DMS 273 treated with DMSO at 0.1 percent for 48 hours (cell line): ENCODE results near the gene LRIF1.
"Not testable (repeated sequence)": the region's sequence is repeated elsewhere in the genome, so short reads cannot be mapped to it uniquely, and the experiment has no call there.

ENCODE experiments used
- DNase-seq: peaks from one replicate; lab custom pipeline; 2025; lab: John Stamatoyannopoulos, UW

LRIF1 gene

DNA sequence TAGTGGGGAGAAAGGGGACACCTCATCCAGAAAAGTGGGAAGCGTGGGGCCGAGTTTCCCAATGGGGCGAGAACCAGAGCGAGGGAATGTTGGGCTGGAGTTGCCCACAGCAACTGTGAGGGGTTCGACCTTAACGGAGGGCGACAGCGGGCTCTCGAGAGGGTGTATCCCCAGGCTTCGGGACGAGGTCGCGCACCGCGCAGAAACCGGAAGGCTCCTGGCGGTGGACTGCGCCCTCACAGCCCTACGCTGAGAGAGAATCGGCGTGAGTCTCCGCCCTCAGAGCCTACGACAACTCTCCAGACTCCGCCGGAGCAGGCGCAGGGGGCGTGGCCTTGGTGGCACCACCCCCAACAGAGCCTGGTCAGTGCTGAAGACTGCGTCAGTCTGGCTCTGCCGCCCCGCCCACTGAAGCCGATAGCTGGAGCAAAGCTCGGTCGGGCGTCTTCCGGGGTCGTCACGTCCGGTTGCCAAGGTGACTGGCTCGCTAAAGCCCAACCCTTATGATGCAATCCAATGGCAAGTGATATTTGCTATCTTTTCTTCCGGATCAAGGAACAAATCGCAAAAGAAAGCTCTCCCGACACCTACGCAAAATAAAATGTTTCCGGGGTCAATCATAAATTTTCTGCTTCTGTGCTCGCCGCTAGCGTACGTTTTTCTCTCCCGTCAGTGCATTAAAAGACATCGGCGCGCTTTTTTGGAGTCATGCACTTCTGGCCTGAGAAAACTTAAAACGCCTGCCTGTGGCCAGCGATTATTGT, at the start of gene LRIF1:
Gene LRIF1, minus strand, starts transcription at position 232 of the 764 bp plus-strand sequence. CDS start 234 bp downstream, outside the sequence.
- peak; percentile 91 for DNase-seq

GRCh38 chr1:111008031-111008430, 44.3 kb upstream of the LRIF1 start:
- DNase-seq: no peak

DNA sequence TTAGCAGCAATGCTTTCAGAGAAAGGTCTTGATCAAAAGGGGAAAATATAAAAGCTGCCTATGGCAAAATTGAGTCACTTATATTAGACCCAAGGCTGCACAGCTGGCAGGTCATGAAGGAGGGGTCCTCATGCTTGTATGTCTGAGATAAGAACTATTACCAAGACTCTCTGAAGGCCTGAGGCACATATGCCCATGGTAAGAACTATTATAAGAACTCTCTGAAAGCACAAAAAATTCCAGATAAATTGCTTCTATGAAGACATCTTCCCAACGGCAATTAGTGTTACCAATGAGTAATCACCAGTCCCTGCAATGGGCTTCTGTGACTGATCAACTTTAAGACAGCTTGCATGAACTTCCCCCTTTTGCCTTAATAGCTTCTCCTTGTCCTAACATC, 42.8 kb upstream of the LRIF1 start:
- no peak for DNase-seq

DNA sequence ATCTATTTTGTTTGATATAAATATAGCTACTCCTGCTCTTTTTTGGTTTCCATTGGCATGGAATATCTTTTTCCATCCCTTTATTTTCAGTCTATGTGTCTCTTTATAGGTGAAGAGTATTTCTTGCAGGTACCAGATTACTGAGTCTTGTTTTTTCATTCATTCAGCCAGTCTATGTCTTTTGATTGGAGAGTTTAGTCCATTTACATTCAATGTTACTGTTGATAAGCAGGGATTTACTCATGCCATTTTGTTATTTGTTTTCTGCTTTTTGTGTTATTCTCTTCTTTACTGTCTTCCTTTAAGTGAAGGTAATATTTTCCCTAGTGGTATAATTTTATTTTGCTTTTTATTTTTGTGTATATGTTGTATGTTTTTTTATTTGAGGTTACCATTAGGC, 35.9 kb upstream of the LRIF1 start:
- not testable (repeated sequence) for DNase-seq

- not testable (repeated sequence) for DNase-seq
Measured at GRCh38 chr1:110992329-110992728, 28.6 kb upstream of the LRIF1 start.

DNA sequence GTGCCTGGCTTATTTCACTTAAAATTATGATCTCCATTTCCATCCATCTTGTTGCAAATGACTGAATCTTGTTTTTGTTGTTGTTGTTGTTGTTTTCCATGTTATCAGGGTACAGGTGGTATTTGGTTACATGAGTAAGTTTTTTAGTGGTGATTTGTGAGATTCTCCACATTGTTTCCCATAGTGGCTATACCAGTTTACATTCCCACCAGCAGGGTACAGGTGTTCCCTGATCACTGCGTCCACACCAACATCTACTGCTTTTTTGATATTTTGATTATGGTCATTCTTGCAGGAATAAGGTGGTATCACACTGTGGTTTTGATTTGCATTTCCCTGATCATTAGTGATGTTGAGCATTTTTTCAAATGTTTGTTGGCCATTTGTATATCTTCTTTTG, 27.6 kb upstream of the LRIF1 start:
- not testable (repeated sequence) for DNase-seq

GRCh38 chr1:110990541-110990940, 26.8 kb upstream of the LRIF1 start:
- no peak for DNase-seq

GRCh38 chr1:110986407-110986891, 22.7 kb upstream of the LRIF1 start:
- DNase-seq: no peak

- DNase-seq: no peak
Measured at GRCh38 chr1:110982320-110982719, 18.6 kb upstream of the LRIF1 start.

GRCh38 chr1:110979154-110979553, 15.4 kb upstream of the LRIF1 start:
- DNase-seq: no peak

DNA sequence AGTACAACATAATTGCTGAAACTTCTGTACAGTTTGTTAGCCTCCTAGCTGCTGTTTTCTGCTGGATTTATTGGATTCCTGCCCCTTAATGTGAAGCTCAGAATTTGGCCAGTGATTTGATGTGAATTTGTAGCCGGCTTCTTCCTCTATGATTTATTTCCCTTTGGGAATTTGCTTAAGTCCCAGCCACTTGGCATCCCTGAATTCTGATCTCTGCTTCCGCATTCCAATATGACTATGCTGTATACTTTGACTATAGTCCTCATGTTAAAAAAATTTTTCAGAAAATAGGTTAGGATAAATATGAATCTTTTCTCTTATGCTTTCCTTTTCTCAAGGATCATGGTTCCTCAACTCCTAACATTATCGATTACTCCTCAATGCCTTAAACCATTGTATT, 12.4 kb upstream of the LRIF1 start:
- no peak for DNase-seq

DNA sequence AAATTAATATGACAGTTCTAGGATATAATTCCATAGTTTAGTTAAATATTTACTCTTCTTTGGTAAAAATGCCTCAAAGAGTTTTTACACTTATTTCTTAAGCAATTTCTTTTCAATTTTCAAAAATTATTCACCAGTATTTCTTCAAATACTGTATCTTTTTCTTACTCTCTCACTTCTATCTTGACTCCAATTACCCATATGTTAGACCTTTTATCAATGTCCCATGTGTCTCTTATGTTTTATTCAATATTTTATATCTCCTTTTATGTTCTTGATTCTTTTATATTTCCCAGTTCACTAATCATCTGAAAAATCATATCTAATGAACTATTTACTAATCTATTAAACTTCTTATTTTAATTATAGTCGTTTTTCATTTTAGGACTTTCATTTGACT, 11.5 kb upstream of the LRIF1 start:
- no peak for DNase-seq

GRCh38 chr1:110967256-110967655, 3.5 kb upstream of the LRIF1 start:
- DNase-seq: no peak

DNA sequence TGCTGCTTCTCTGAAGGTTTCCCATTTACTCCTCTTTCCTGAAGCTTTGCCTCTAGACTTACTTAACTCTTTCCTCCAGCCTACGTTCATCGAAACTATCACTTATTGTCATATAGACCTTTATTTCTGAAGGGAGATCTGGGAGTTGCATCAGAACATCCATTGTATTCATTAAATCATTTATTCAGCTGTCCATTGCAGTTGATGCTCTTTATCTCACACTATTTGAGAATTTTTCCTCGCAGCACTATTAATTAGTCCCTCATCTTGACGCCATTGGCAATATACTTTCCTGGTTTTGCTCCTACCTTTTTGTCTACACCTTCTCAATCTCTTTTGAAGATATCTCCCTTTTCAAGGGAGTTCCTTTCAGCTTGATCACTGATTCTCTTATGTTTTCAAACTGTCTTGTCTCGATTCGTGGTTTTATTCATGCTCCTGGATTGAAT, 757 bp upstream of the LRIF1 start:
- DNase-seq: no peak

DNA sequence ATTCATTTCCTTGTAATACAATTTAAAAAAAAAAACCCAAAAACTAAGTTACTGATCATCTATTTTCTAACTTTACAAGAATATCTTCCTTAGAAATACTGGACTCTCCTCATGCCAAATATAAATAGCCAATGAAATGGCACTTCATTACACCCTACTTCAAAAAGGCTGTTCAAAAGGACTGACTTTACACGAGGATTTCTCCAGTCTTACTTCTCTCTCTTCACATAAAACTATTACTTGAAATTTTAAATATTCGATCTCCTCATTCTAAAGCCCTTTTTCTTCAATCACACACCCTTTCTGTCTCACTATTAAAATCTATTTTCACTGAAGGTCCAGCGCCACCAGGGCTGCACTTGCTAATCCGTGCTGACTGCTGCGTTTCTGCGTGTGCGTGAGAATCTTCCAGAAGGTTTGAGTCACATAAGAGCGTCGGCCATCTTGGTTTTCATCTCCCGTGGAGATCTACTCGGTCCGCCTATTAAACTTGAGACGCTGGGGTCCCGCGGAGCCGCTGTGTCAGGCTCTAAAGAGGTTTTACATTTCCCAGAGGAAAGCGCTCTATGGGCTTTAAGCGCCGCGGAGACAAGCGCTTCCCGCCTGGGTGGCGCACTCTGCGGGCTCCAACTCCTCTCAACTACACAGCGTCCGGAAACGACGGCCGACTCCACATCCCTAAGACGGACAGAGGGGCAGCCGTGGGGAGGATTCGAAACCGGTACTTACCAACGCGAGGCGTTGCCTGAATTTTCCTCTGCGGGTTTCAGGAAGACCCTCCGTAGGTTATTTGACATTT, 631 bp downstream of the LRIF1 start:
- peak; percentile 9 for DNase-seq

DNA sequence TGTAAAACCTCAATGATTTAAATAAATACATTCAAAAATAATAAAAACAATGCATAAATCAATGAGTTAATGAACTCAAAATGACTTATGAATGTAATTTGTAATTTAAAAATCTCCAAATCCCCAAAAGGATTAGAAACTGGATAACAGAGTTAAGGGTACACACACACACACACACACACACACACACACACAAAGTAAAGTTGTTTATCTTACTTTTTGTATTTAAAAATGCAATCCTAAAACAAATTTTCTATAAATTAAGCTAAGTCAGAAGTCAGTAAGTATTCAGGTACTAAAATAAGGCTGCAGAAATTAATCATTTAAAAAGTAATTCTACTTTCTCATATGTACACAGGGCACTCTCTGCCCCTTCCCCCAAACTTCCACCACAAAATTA, 1.8 kb downstream of the LRIF1 start:
- no peak for DNase-seq

- DNase-seq: no peak
Measured at GRCh38 chr1:110960777-110961420, 2.8 kb downstream of the LRIF1 start.

GRCh38 chr1:110957798-110958197, 5.9 kb downstream of the LRIF1 start:
- DNase-seq: no peak

- DNase-seq: no peak
Measured at GRCh38 chr1:110956586-110956985, 7.1 kb downstream of the LRIF1 start.

DNA sequence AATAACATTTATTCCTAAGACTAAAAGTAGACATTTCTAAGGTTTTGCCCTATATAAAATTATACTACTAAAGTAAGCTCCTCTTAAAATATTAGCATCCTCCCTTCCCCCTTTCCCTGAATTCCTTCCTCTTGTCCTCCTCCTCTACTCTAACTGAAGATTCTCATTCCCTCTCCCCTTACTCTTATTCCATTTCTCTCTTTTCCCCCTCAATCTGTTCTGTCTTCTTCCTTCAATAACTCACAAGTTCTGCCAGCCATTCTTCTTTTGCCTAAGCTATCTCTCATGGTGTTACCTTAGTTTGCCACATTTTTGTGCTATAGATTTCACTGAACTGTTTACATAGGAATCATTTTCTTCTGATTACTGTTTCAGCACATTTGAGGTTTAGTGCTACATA, 10.7 kb downstream of the LRIF1 start:
- no peak for DNase-seq

- no peak for DNase-seq
Measured at GRCh38 chr1:110952031-110952430, 11.7 kb downstream of the LRIF1 start.

DNA sequence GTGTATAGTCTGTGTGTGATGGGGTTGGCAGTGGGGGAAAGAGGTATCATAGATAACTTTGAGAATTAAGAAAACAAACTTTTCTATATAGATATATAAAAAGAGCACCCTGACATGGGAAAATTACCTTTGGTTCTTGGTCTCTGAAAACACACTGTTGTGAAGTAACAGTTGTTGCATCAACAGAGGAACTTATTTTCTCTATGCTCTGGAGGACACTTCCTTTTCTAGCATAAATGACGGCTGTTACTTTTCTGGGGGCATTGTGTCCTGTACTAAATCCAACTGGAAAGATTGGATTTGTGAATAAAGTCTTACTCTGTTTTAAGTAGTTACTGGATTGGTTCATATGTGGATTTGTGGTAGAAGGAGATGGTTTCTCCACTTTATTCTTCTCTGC, 12.6 kb downstream of the LRIF1 start:
- DNase-seq: no peak
